Body of pancreas (tissue), 4 donors: ENCODE results near the gene SLC7A1. TPM values are rescaled to one million over a fixed set of nuclear protein-coding genes. Genes with fewer than 3 reads are reported as not detected.
A peak's percentile ranks its signal among the peaks of the same experiment; 100 is the strongest.

ENCODE experiments used
- ATAC-seq: fragments of 150-250 bp; one replicate; pipeline ENCODE4 v1.9.1; 2016
- DNase-seq, 4 donors: peaks; one replicate each; pipeline ENCODE4 v3.0.0-alpha.2; 2019
- H3K27ac ChIP-seq, 4 donors: fragments of 200-600 bp; sonication (generic); 1 replicate in 3 of 4; 2 replicates in 1 of 4; pipeline versions ENCODE4 v1.5.1 to v1.6.1; 2016 to 2019; ENCODE audit warnings: mild to moderate bottlenecking in 1 of 4, mixed read lengths in 1 of 4, moderate library complexity in 1 of 4
- H3K27me3 ChIP-seq, 2 donors: fragments of 200-600 bp; sonication (generic); one replicate each; pipeline ENCODE4 v1.6.0; 2016; ENCODE audit warnings: mild to moderate bottlenecking in 1 of 2
- H3K36me3 ChIP-seq, 2 donors: fragments of 200-600 bp; sonication (generic); replicated peaks in 1 of 2; 2 replicates each; pipeline ENCODE4 v1.5.1; 2016; ENCODE audit warnings: low read depth in 2 of 2; ENCODE audit not compliant: insufficient read depth in 1 of 2
- H3K4me1 ChIP-seq: fragments of 200-600 bp; sonication (generic); one replicate; pipeline ENCODE4 v1.6.0; 2016
- H3K4me3 ChIP-seq, 2 donors: fragments of 200-600 bp; sonication (generic); 1 replicate in 1 of 2; 2 replicates in 1 of 2; pipeline ENCODE4 v1.5.1; 2016 to 2019
- H3K9me3 ChIP-seq, 3 donors: fragments of 200-600 bp; sonication (generic); 1 replicate in 2 of 3; 2 replicates in 1 of 3; pipeline ENCODE4 v1.5.1; 2016
- CTCF ChIP-seq, 7 experiments: fragments of 450-650 bp in 4 of 7; fragments of 200-600 bp in 3 of 7; sonication (generic) in 3 of 7; IDR thresholded peaks; one replicate each; pipeline ENCODE4 v1.5.1; 2016 to 2019; ENCODE audit warnings: antibody characterized with exemption in 7 of 7
- POLR2A ChIP-seq, 3 donors: fragments of 450-650 bp; IDR thresholded peaks; one replicate each; pipeline ENCODE4 v1.6.1; 2016; ENCODE audit warnings: antibody characterized with exemption in 3 of 3, mild to moderate bottlenecking in 2 of 3
- WGBS, 2 donors: methylation state at CpG; one replicate each; pipeline ENCODE4 v1.1.5; 2017; 5-methylcytosine and 5-hydroxymethylcytosine counted together
- intact Hi-C: fragments of 100-400 bp; cut with DNase I; formaldehyde crosslinking; loops from one replicate; pipeline ENCODE4 v1.15.1; 2023
- total RNA-seq, 2 donors: library from RNA; depleted of rRNA; stranded (reverse); fragments of >200 nt; gene quantifications; one replicate each; pipeline ENCODE4 v1.1.0, GENCODE V29; 2016

Gene SLC7A1
- total RNA-seq, 2 donors from 2014 or later, result 15.3 to 30.3 TPM

- WGBS, 2 donors, result 70% methylated on average over 4 of the region's 4 CpGs
- no peak for ATAC-seq
- intact Hi-C loops, result no loop called here
- TF ChIP-seq CTCF (IDR thresholded peaks at IDR 0.05) (no peak), POLR2A (IDR thresholded peaks at IDR 0.05) (no peak)
- Histone ChIP-seq H3K9me3 (no peaks in the 10 kb centered on the region), H3K36me3 (no peaks in the 10 kb centered on the region), H3K4me1 (no peaks in the 10 kb centered on the region), H3K27ac (no peak overlapping the region), H3K4me3 (no peak overlapping the region), H3K27me3 (no peaks in the 10 kb centered on the region)
- no peak for DNase-seq
Observed at GRCh38 chr13:29473166-29473565, 122.3 kb downstream of the SLC7A1 start.

DNA sequence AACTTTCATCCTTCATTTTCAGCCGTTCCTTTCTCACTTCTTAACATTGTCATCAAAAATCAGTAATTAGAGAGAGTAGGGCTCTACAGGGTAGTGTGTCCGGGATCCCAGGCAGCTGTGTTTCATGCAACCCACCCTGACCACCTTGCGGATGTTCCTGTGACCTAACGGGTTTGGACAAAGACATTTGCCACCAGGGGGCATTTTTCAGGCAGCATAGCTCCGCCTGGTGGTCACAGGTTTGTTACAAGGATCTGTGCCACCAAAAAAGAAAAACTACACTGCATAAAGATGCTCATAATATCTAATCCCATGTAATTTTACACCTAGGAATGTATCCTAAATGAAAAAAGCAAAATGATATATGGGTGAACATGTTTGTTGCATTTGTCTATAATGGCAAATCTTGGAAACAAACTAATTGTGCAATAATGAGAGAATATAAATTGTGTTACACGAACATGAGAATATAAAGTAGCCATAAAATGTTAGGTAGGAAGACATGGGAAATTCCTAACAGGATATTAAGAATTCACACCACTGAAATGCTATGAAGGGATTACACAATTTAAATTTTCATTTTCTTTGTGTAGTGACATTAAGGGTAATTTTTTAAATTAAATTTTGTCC, 123.0 kb downstream of the SLC7A1 start:
- no peaks in the 10 kb centered on the region for H3K27me3 ChIP-seq
- ATAC-seq (peak; percentile 45), DNase-seq (peak; percentile 56 to 71 (median 62))
- intact Hi-C loops, result no loop called here
- TF ChIP-seq POLR2A (IDR thresholded peaks at IDR 0.05) (no peak), CTCF (IDR thresholded peaks at IDR 0.05) (peak; percentile 76 to 95 (median 88))
- no peak overlapping the region for H3K4me3 ChIP-seq
- H3K36me3 ChIP-seq, result no peaks in the 10 kb centered on the region
- H3K27ac ChIP-seq, result no peak overlapping the region
- 26 to 33% methylated on average over 6 of the region's 6 CpGs for WGBS, 2 donors
- H3K9me3 ChIP-seq, result no peaks in the 10 kb centered on the region
- H3K4me1 ChIP-seq, result no peaks in the 10 kb centered on the region

GRCh38 chr13:29471551-29471950, 123.9 kb downstream of the SLC7A1 start:
- TF ChIP-seq CTCF (IDR thresholded peaks at IDR 0.05), result no peak
- no peak for TF ChIP-seq POLR2A (IDR thresholded peaks at IDR 0.05)
- Histone ChIP-seq H3K4me3 (no peak overlapping the region), H3K9me3 (no peaks in the 10 kb centered on the region), H3K27me3 (no peaks in the 10 kb centered on the region), H3K36me3 (no peaks in the 10 kb centered on the region), H3K27ac (no peak overlapping the region), H3K4me1 (no peaks in the 10 kb centered on the region)
- no peak for ATAC-seq
- WGBS, 2 donors, result 51 to 56% methylated on average over 7 to 9 of the region's 9 CpGs
- no peak for DNase-seq
- intact Hi-C loops, result no loop called here

- Histone ChIP-seq H3K27me3 (no peaks in the 10 kb centered on the region), H3K36me3 (no peaks in the 10 kb centered on the region), H3K9me3 (no peaks in the 10 kb centered on the region), H3K4me1 (no peaks in the 10 kb centered on the region), H3K27ac (no peak overlapping the region), H3K4me3 (no peak overlapping the region)
- no peak for ATAC-seq
- TF ChIP-seq CTCF (IDR thresholded peaks at IDR 0.05), result no peak
- no peak for TF ChIP-seq POLR2A (IDR thresholded peaks at IDR 0.05)
- WGBS, 2 donors, result 47 to 50% methylated on average over 6 of the region's 6 CpGs
- DNase-seq, result peak; percentile 27 to 55 (median 38)
- intact Hi-C loops, result no loop called here
Observed at GRCh38 chr13:29465741-29466293, 129.7 kb downstream of the SLC7A1 start.
